NCI-H345 (cell line): ENCODE data around the gene SMARCAD1.
"Not testable (repeated sequence)": the region's sequence is repeated elsewhere in the genome, so short reads cannot be mapped to it uniquely, and the experiment has no call there.

ENCODE experiments used
- DNase-seq: peaks from one replicate; lab custom pipeline; 2025; lab: John Stamatoyannopoulos, UW

SMARCAD1 gene

GRCh38 chr4:94232519-94232918 lies 24.9 kb downstream of the SMARCAD1 start:
- DNase-seq, result no peak

GRCh38 chr4:94235825-94236224 lies 28.2 kb downstream of the SMARCAD1 start:
- no peak for DNase-seq

GRCh38 chr4:94237271-94237670 lies 29.6 kb downstream of the SMARCAD1 start:
- no peak for DNase-seq

GRCh38 chr4:94238160-94238559 lies 30.5 kb downstream of the SMARCAD1 start:
- no peak for DNase-seq

- DNase-seq, result no peak
Measured at GRCh38 chr4:94240384-94240783, 32.7 kb downstream of the SMARCAD1 start.

- DNase-seq, result no peak
Measured at GRCh38 chr4:94244087-94244828, 36.6 kb downstream of the SMARCAD1 start.

- DNase-seq, result no peak
Measured at GRCh38 chr4:94244829-94245185, 37.1 kb downstream of the SMARCAD1 start.

GRCh38 chr4:94251094-94251493 lies 43.4 kb downstream of the SMARCAD1 start:
- no peak for DNase-seq

GRCh38 chr4:94253036-94253435 lies 45.4 kb downstream of the SMARCAD1 start:
- DNase-seq, result no peak

GRCh38 chr4:94256144-94256783 lies 48.6 kb downstream of the SMARCAD1 start:
- no peak for DNase-seq

- DNase-seq, result no peak
Measured at GRCh38 chr4:94256828-94257227, 49.2 kb downstream of the SMARCAD1 start.

GRCh38 chr4:94262163-94263016 lies 54.7 kb downstream of the SMARCAD1 start:
- DNase-seq, result no peak

GRCh38 chr4:94267037-94267436 lies 59.4 kb downstream of the SMARCAD1 start:
- DNase-seq, result no peak

GRCh38 chr4:94271248-94271647 lies 63.6 kb downstream of the SMARCAD1 start:
- DNase-seq, result no peak

- DNase-seq, result no peak
Measured at GRCh38 chr4:94274912-94275311, 67.2 kb downstream of the SMARCAD1 start.

GRCh38 chr4:94276204-94276603 lies 68.5 kb downstream of the SMARCAD1 start:
- DNase-seq, result no peak

GRCh38 chr4:94277534-94277933 lies 69.9 kb downstream of the SMARCAD1 start:
- no peak for DNase-seq

- no peak for DNase-seq
Measured at GRCh38 chr4:94278781-94279180, 71.1 kb downstream of the SMARCAD1 start.

- DNase-seq, result no peak
Measured at GRCh38 chr4:94284889-94285288, 77.2 kb downstream of the SMARCAD1 start.

GRCh38 chr4:94285666-94286065 lies 78.0 kb downstream of the SMARCAD1 start:
- no peak for DNase-seq

- DNase-seq, result no peak
Measured at GRCh38 chr4:94290245-94290644, 82.6 kb downstream of the SMARCAD1 start.

GRCh38 chr4:94293981-94294380 lies 86.3 kb downstream of the SMARCAD1 start:
- not testable (repeated sequence) for DNase-seq

GRCh38 chr4:94295473-94295872 lies 87.8 kb downstream of the SMARCAD1 start:
- DNase-seq, result not testable (repeated sequence)
